ENCODE measurements around the gene SPATA2.
A peak's percentile ranks its signal among the peaks of the same experiment; 100 is the strongest.
"Not testable (repeated sequence)": the region's sequence is repeated elsewhere in the genome, so short reads cannot be mapped to it uniquely, and the experiment has no call there.

Gene SPATA2

GRCh38 chr20:49904440-49905214 is 10.7 kb downstream of the SPATA2 start:
- DNase-seq (ENCODE audit: low read depth in 2 of 2), result no peak

- DNase-seq (ENCODE audit: low read depth in 2 of 2), result no peak
Measured at GRCh38 chr20:49901588-49901987, 13.7 kb downstream of the SPATA2 start.

GRCh38 chr20:49899541-49900383 is 15.6 kb downstream of the SPATA2 start:
- no peak for DNase-seq (ENCODE audit: low read depth in 2 of 2)

GRCh38 chr20:49896204-49896603 is 19.1 kb downstream of the SPATA2 start:
- no peak for DNase-seq (ENCODE audit: low read depth in 2 of 2)

GRCh38 chr20:49895474-49896093 is 19.7 kb downstream of the SPATA2 start:
- DNase-seq (ENCODE audit: low read depth in 2 of 2), result not testable (repeated sequence)

- DNase-seq (ENCODE audit: low read depth in 2 of 2), result peak in 1 of 2 experiments; percentile 18
Measured at GRCh38 chr20:49894073-49894470, 21.3 kb downstream of the SPATA2 start.

- peak in 1 of 2 experiments; percentile 24 for DNase-seq (ENCODE audit: low read depth in 2 of 2)
Measured at GRCh38 chr20:49893242-49894072, 21.9 kb downstream of the SPATA2 start.

- no peak for DNase-seq (ENCODE audit: low read depth in 2 of 2)
Measured at GRCh38 chr20:49892817-49893216, 22.5 kb downstream of the SPATA2 start.

- DNase-seq (ENCODE audit: low read depth in 2 of 2), result no peak
Measured at GRCh38 chr20:49892260-49892659, 23.1 kb downstream of the SPATA2 start.

- no peak for DNase-seq (ENCODE audit: low read depth in 2 of 2)
Measured at GRCh38 chr20:49891476-49892110, 23.7 kb downstream of the SPATA2 start.

GRCh38 chr20:49890471-49891361 is 24.6 kb downstream of the SPATA2 start:
- no peak for DNase-seq (ENCODE audit: low read depth in 2 of 2)

- no peak for DNase-seq (ENCODE audit: low read depth in 2 of 2)
Measured at GRCh38 chr20:49889935-49890333, 25.4 kb downstream of the SPATA2 start.

- DNase-seq (ENCODE audit: low read depth in 2 of 2), result no peak
Measured at GRCh38 chr20:49889001-49889934, 26.1 kb downstream of the SPATA2 start.

- peak; percentile 11 to 29 for DNase-seq (ENCODE audit: low read depth in 2 of 2)
Measured at GRCh38 chr20:49888212-49889000, 26.9 kb downstream of the SPATA2 start.

- no peak for DNase-seq (ENCODE audit: low read depth in 2 of 2)
Measured at GRCh38 chr20:49887251-49888211, 27.8 kb downstream of the SPATA2 start.

- no peak for DNase-seq (ENCODE audit: low read depth in 2 of 2)
Measured at GRCh38 chr20:49886571-49887213, 28.6 kb downstream of the SPATA2 start.
